ENCODE measurements around the gene FBXW12. TPM values are rescaled to one million over a fixed set of nuclear protein-coding genes. Genes with fewer than 3 reads are reported as not detected.

FBXW12 gene
- total RNA-seq, 1 experiment from 2014 or later: 0.74 TPM

DNA sequence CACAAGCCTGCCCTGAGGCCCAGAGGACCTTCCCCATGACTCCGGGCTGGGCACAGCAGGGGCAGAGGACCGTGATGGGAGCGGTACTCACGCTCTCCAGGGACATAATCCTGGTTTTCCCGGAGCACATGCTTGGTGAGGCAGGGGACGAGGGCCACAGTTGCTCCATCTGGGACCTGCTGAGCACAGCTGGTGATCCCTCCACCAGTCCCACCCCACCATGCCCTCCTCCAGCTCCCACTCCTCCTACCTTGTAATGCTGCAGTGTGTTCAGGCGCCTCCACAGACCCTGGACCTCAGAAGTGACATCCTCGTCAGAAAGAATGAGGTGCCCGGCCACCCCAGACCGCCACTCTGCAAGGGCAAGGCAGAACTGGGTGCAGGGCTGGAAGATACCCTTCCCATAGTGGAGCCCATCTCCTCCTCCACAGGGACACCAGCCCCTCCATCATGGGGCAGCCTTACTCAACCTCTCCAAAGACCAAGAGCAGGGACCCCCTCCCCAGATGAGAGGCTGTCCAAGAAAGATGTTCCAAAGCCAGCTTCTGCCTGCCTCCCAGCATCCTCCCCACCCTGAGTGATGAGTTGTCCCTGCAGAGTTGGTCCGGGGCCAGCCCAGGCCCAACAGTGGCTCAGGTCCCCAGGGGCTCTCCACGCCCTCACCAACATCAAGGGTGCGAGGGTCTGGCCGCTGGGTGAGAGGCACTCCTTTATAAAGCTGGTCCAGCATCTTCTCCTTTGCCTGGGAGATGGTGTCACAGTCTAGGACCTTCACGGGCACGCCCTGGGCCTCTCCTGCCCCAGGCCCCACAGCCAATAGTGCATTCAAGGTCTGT lies 38.4 kb downstream of the FBXW12 start:
- H2BK120ac ChIP-seq (ENCODE audit: low read depth, low read length, poor library complexity, severe bottlenecking): no peak overlapping the region
- H3K4me1 ChIP-seq (ENCODE audit: insufficient read depth, low read length): no peaks in the 10 kb centered on the region
- no peak overlapping the region for H3K18ac ChIP-seq (ENCODE audit: insufficient read length, low read depth, low read length)
- H3K4me2 ChIP-seq (ENCODE audit: insufficient read depth, insufficient read length, low read length): no peak overlapping the region
- H3K9me3 Mint-ChIP-seq: no peaks in the 10 kb centered on the region
- no peak overlapping the region for H2BK15ac ChIP-seq (ENCODE audit: low read depth, low read length)
- no peaks in the 10 kb centered on the region for H3K27me3 ChIP-seq (ENCODE audit: insufficient read depth, low read length)
- H3K9ac ChIP-seq (ENCODE audit: extremely low read depth, insufficient read length, low read length): no peak overlapping the region
- DNase-seq: no peak
- no peak overlapping the region for H3K4me3 Mint-ChIP-seq
- H4K8ac ChIP-seq (replicated peaks; ENCODE audit: insufficient read length, low read depth, low read length): no peak overlapping the region
- no peaks in the 10 kb centered on the region; the same call in 1 of the 2 replicates for H3K27me3 Mint-ChIP-seq (ENCODE audit: low read depth)
- no peak overlapping the region for H2BK12ac ChIP-seq (ENCODE audit: insufficient read length, low read depth, low read length)
- no peak overlapping the region for H2BK20ac ChIP-seq (ENCODE audit: low read depth, low read length, poor library complexity, severe bottlenecking)
- no peak overlapping the region for H3K14ac ChIP-seq (ENCODE audit: insufficient read depth, low read length)
- no peak overlapping the region for H3K27ac Mint-ChIP-seq
- no peak overlapping the region for H2BK5ac ChIP-seq (ENCODE audit: insufficient read length, low read length)
- no peak overlapping the region for H3K4ac ChIP-seq (ENCODE audit: low read depth, low read length)
- no peaks in the 10 kb centered on the region for H4K20me1 ChIP-seq (ENCODE audit: control insufficient read depth, insufficient read depth, insufficient read length)
- no peaks in the 10 kb centered on the region for H3K4me1 Mint-ChIP-seq
- no peak overlapping the region for H2AFZ ChIP-seq (ENCODE audit: low read length)
- no peaks in the 10 kb centered on the region for H3K79me1 ChIP-seq (ENCODE audit: insufficient read depth, low read depth, low read length, poor library complexity, severe bottlenecking)
- no peak overlapping the region for H3K27ac ChIP-seq (ENCODE audit: insufficient read length, low read depth, low read length)
- H4K91ac ChIP-seq (ENCODE audit: insufficient read length, low read depth, low read length): no peak overlapping the region
- TF ChIP-seq, protein P1, sequence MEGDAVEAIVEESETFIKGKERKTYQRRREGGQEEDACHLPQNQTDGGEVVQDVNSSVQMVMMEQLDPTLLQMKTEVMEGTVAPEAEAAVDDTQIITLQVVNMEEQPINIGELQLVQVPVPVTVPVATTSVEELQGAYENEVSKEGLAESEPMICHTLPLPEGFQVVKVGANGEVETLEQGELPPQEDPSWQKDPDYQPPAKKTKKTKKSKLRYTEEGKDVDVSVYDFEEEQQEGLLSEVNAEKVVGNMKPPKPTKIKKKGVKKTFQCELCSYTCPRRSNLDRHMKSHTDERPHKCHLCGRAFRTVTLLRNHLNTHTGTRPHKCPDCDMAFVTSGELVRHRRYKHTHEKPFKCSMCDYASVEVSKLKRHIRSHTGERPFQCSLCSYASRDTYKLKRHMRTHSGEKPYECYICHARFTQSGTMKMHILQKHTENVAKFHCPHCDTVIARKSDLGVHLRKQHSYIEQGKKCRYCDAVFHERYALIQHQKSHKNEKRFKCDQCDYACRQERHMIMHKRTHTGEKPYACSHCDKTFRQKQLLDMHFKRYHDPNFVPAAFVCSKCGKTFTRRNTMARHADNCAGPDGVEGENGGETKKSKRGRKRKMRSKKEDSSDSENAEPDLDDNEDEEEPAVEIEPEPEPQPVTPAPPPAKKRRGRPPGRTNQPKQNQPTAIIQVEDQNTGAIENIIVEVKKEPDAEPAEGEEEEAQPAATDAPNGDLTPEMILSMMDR (conservative IDR thresholded peaks at IDR 0.05): no peak
- H3K56ac ChIP-seq (ENCODE audit: insufficient read length, low read depth, low read length): no peak overlapping the region
- no peak overlapping the region for H3T11ph ChIP-seq (ENCODE audit: low read length)
- H3K79me2 ChIP-seq (ENCODE audit: insufficient read depth, low read length): no peaks in the 10 kb centered on the region
- H4K5ac ChIP-seq (ENCODE audit: insufficient read length, low read depth, low read length): no peak overlapping the region
- no peak overlapping the region for H3K23ac ChIP-seq (ENCODE audit: insufficient read length, low read depth, low read length)
- no peak overlapping the region for H2AK5ac ChIP-seq (ENCODE audit: insufficient read length, low read length)
- WGBS (ENCODE audit: extremely low coverage, insufficient read length, low lambda C conversion rate): no CpG with 5 or more reads among the region's 16 CpGs
- H3K23me2 ChIP-seq (ENCODE audit: insufficient read length, low read depth, low read length, poor library complexity, severe bottlenecking): no peaks in the 10 kb centered on the region
- H3K9me3 ChIP-seq (ENCODE audit: control insufficient read depth, low read depth, low read length): no peaks in the 10 kb centered on the region
- peaks cover 61 to 98% (median 97%) of the 10 kb centered on the region in 3 experiments for H3K36me3 Mint-ChIP-seq (ENCODE audit: insufficient read depth in 1 of 3, low read depth in 3 of 3)
